Peyer's patch (tissue), 4 donors: ENCODE measurements around the gene ZC3H4.

Experiments used
- POLR2A ChIP-seq, 2 donors: fragments of 450-650 bp; IDR thresholded peaks; one replicate each; pipeline ENCODE4 v1.5.1; 2017; ENCODE audit warnings: antibody characterized with exemption in 2 of 2, mild to moderate bottlenecking in 2 of 2, moderate library complexity in 2 of 2
- TF ChIP-seq, protein P1 (sequence below), 6 experiments: fragments of 450-650 bp in 4 of 6; fragments of 200-600 bp in 2 of 6; sonication (generic) in 1 of 6; IDR thresholded peaks; one replicate each; pipeline ENCODE4 v1.5.1; 2017 to 2019; ENCODE audit warnings: antibody characterized with exemption in 6 of 6, mild to moderate bottlenecking in 3 of 6, moderate library complexity in 1 of 6

DNA sequence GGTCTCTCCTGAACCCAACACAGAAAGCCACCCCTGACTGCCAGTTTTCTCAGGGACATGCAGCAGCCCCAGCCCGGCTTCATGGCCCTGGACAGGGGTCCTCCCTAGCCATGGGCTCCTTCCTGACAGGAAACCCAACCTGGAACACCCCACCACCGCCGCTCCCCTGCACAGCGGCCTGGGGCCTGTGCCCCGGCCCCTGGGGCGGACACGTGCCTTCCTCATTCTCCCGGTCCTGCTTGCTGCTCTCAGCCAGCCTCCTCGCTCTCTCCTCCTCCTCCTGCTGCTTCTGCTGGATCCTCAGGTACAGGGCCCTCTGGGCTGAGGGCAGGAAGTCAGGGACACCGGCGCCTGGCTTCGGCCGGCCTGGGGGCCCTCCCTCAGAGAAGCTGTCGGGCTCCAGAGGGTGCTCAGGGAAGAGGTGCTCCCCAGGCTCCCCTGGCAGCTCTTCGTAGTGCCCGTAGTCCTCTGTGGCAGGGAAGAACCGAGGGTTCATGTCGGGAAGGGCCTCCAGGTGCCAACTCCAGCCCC, 44.6 kb downstream of the ZC3H4 start:
- TF ChIP-seq, protein P1, sequence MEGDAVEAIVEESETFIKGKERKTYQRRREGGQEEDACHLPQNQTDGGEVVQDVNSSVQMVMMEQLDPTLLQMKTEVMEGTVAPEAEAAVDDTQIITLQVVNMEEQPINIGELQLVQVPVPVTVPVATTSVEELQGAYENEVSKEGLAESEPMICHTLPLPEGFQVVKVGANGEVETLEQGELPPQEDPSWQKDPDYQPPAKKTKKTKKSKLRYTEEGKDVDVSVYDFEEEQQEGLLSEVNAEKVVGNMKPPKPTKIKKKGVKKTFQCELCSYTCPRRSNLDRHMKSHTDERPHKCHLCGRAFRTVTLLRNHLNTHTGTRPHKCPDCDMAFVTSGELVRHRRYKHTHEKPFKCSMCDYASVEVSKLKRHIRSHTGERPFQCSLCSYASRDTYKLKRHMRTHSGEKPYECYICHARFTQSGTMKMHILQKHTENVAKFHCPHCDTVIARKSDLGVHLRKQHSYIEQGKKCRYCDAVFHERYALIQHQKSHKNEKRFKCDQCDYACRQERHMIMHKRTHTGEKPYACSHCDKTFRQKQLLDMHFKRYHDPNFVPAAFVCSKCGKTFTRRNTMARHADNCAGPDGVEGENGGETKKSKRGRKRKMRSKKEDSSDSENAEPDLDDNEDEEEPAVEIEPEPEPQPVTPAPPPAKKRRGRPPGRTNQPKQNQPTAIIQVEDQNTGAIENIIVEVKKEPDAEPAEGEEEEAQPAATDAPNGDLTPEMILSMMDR (IDR thresholded peaks at IDR 0.05), result no peak
- TF ChIP-seq POLR2A (IDR thresholded peaks at IDR 0.05), result no peak
